GM23338 (cell line): Measurements from ENCODE around the gene DAP3. TPM values are rescaled to one million over a fixed set of nuclear protein-coding genes. Genes with fewer than 3 reads are reported as not detected.

Experiments used
- ATAC-seq: fragments of 200-7000 bp; cut with Tn5 transposase; 3 replicates; pipeline ENCODE4 v1.9.1; 2020
- DNase-seq: peaks from one replicate; pipeline ENCODE4 v3.0.0-alpha.2; 2015; ENCODE audit warnings: low spot score
- H2AFZ ChIP-seq: fragments of 200-600 bp; sonication (generic); 2 replicates; pipeline ENCODE4 v1.8.0; 2016; ENCODE audit warnings: antibody characterized with exemption, mild to moderate bottlenecking, moderate library complexity
- H3F3A ChIP-seq: fragments of 200-600 bp; sonication (generic); replicated peaks from 2 replicates; pipeline ENCODE4 v1.8.0; 2017; ENCODE audit warnings: antibody characterized with exemption, mixed run types, low read depth
- H3K27ac ChIP-seq: fragments of 200-600 bp; sonication (generic); 2 replicates; pipeline ENCODE4 v1.6.1; 2016; ENCODE audit warnings: low read depth
- H3K27me3 ChIP-seq: fragments of 200-600 bp; sonication (generic); 2 replicates; pipeline ENCODE4 v1.8.0; 2016; ENCODE audit warnings: mild to moderate bottlenecking, mixed run types, moderate library complexity; ENCODE audit not compliant: insufficient read depth
- H3K36me3 ChIP-seq: fragments of 200-600 bp; sonication (generic); 2 replicates; pipeline ENCODE4 v1.8.0; 2016; ENCODE audit warnings: mild to moderate bottlenecking; ENCODE audit not compliant: insufficient read depth
- H3K4me1 ChIP-seq: fragments of 200-600 bp; sonication (generic); 2 replicates; pipeline ENCODE4 v1.8.0; 2016; ENCODE audit warnings: mild to moderate bottlenecking, moderate library complexity; ENCODE audit not compliant: insufficient read depth
- H3K4me2 ChIP-seq: fragments of 200-600 bp; sonication (generic); 2 replicates; pipeline ENCODE4 v1.7.1; 2017; ENCODE audit warnings: mixed run types
- H3K4me3 ChIP-seq: fragments of 200-600 bp; sonication (generic); 2 replicates; pipeline ENCODE4 v1.6.1; 2016; ENCODE audit warnings: mixed run types
- H3K79me2 ChIP-seq: fragments of 200-600 bp; sonication (generic); replicated peaks from 2 replicates; pipeline ENCODE4 v1.8.0; 2017; ENCODE audit warnings: mild to moderate bottlenecking; ENCODE audit not compliant: insufficient read depth
- H3K9me2 ChIP-seq: fragments of 200-600 bp; sonication (generic); 2 replicates; pipeline ENCODE4 v1.8.0; 2017; ENCODE audit not compliant: insufficient read depth
- H4K20me1 ChIP-seq: fragments of 200-600 bp; sonication (generic); replicated peaks from 2 replicates; pipeline ENCODE4 v1.8.0; 2017; ENCODE audit warnings: mild to moderate bottlenecking; ENCODE audit not compliant: insufficient read depth
- H3K27ac Mint-ChIP-seq: 2 replicates; pipeline ENCODE4 v1.8.0; 2020; ENCODE audit warnings: inconsistent platforms, mild to moderate bottlenecking, moderate library complexity, mixed read lengths
- H3K27me3 Mint-ChIP-seq: 3 replicates; pipeline ENCODE4 v1.8.0; 2022; ENCODE audit warnings: low read depth, mild to moderate bottlenecking, moderate library complexity, mixed read lengths, inconsistent platforms; ENCODE audit not compliant: insufficient read depth, poor library complexity
- H3K36me3 Mint-ChIP-seq: 3 replicates; pipeline ENCODE4 v1.8.0; 2021; ENCODE audit warnings: low read depth, mild to moderate bottlenecking, inconsistent platforms, moderate library complexity, mixed read lengths
- H3K4me1 Mint-ChIP-seq: 3 replicates; pipeline ENCODE4 v1.8.0; 2020; ENCODE audit warnings: mild to moderate bottlenecking, inconsistent platforms, mixed read lengths
- H3K4me3 Mint-ChIP-seq: 3 replicates; pipeline ENCODE4 v1.8.0; 2021; ENCODE audit warnings: moderate library complexity, mild to moderate bottlenecking, inconsistent platforms, mixed read lengths
- H3K9me3 Mint-ChIP-seq: 3 replicates; pipeline ENCODE4 v1.8.0; 2020; ENCODE audit warnings: moderate library complexity, mild to moderate bottlenecking, inconsistent platforms, mixed read lengths
- EZH2 ChIP-seq: fragments of 200-600 bp; sonication (generic); IDR thresholded peaks from one replicate; pipeline ENCODE4 v1.8.0; 2017; ENCODE audit warnings: antibody characterized with exemption, mild to moderate bottlenecking, low read depth; ENCODE audit not compliant: unreplicated experiment
- JUNB ChIP-seq: IDR thresholded peaks from one replicate; pipeline ENCODE4 v1.6.1; 2016; ENCODE audit warnings: antibody characterized with exemption; ENCODE audit not compliant: unreplicated experiment
- POLR2AphosphoS5 ChIP-seq: IDR thresholded peaks from 2 replicates; pipeline ENCODE4 v1.6.1; 2016; ENCODE audit warnings: antibody characterized with exemption, low read depth
- ZNF114 ChIP-seq: fragments of 250-450 bp; sonication (Bioruptor Pico); IDR thresholded peaks from 2 replicates; pipeline ENCODE4 v1.5.0; 2020; ENCODE audit warnings: mild to moderate bottlenecking, moderate library complexity
- polyA plus RNA-seq: library from polyadenylated mRNA; unstranded; fragments of >200 nt; fragmentation: Nextera tagmentation; extraction: Ambion mirVana; gene quantifications from 2 replicates; pipeline ENCODE4 v1.2.1, GENCODE V29; 2016
- total RNA-seq: library from RNA; depleted of rRNA; stranded (reverse); fragments of >200 nt; shearing (Covaris generic); gene quantifications from 2 replicates; pipeline ENCODE4 v1.2.3, GENCODE V29; 2014
- TF ChIP-seq, protein P1 (sequence below): IDR thresholded peaks from one replicate; pipeline ENCODE4 v1.6.1; 2018; ENCODE audit warnings: antibody characterized with exemption; ENCODE audit not compliant: unreplicated experiment
- TF ChIP-seq, protein P2 (sequence below): fragments of 250-450 bp; sonication (Bioruptor Pico); IDR thresholded peaks from 2 replicates; pipeline ENCODE4 v1.5.0; 2020; ENCODE audit warnings: mild to moderate bottlenecking, moderate library complexity

Gene DAP3
- total and polyA plus RNA-seq, 2 experiments from 2014 or later, result 89.8 to 90.1 TPM

DNA sequence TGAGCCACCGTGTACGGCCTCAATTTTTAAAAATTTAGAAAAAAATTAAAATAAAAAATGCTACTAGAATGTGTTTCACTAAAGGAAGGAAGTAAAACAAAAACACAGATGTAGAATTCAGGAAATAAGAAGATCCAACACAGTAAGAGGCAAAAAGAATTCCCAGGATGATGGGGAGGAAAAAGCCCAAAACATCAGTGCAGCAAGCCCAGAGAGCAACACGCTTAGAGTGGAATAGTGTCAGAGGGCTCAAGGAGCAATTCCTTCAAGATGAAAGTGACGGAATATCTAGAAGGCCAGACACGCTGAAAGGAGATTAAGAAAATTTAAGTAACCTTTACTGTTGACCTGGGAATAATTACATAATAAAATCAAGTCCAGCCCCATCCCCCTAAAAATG is 80.4 kb downstream of the DAP3 start (continued):
- TF ChIP-seq POLR2AphosphoS5 (no peak), ZNF114 (CRISPR knock-in tag) (no peak), EZH2 (no peak), JUNB (no peak)

DNA sequence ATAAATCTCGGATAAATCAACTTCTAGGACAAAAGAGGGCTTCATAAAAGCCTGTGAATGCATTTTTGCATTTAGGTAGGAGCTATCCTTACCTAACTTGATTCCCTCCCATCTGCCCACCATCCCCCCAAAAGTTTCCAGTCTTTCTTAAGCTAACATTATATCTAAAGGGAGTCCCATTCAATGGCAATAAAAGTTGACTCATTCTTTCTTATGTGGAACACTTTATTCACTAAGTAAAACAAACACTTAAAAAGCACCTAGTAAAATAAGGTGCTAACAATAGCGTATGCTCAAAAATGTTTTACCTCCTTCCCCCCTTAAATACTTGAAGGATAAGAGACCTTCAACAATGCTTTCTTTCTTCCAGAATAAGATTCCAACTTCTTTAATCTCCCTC is 84.3 kb downstream of the DAP3 start:
- Mint-ChIP-seq H3K4me1 (no peaks in the 10 kb centered on the region; the same call in 2 of the 3 replicates), H3K4me3 (no peak overlapping the region), H3K27ac (no peak overlapping the region), H3K27me3 (no peaks in the 10 kb centered on the region), H3K9me3 (no peaks in the 10 kb centered on the region; the same call in 2 of the 3 replicates), H3K36me3 (peaks cover 82% of the 10 kb centered on the region)
- Histone ChIP-seq H3K4me1 (no peaks in the 10 kb centered on the region), H3K4me2 (no peak overlapping the region), H2AFZ (no peak overlapping the region), H3K27me3 (no peaks in the 10 kb centered on the region), H4K20me1 (no peaks in the 10 kb centered on the region; the same call in none of the 2 replicates), H3K9me2 (no peaks in the 10 kb centered on the region), H3K36me3 (peaks cover 58% of the 10 kb centered on the region), H3K4me3 (no peak overlapping the region), H3K79me2 (no peaks in the 10 kb centered on the region), H3K27ac (no peak overlapping the region), H3F3A (no peaks in the 10 kb centered on the region)
- ATAC-seq (no peak), DNase-seq (no peak)
- TF ChIP-seq, protein P1, sequence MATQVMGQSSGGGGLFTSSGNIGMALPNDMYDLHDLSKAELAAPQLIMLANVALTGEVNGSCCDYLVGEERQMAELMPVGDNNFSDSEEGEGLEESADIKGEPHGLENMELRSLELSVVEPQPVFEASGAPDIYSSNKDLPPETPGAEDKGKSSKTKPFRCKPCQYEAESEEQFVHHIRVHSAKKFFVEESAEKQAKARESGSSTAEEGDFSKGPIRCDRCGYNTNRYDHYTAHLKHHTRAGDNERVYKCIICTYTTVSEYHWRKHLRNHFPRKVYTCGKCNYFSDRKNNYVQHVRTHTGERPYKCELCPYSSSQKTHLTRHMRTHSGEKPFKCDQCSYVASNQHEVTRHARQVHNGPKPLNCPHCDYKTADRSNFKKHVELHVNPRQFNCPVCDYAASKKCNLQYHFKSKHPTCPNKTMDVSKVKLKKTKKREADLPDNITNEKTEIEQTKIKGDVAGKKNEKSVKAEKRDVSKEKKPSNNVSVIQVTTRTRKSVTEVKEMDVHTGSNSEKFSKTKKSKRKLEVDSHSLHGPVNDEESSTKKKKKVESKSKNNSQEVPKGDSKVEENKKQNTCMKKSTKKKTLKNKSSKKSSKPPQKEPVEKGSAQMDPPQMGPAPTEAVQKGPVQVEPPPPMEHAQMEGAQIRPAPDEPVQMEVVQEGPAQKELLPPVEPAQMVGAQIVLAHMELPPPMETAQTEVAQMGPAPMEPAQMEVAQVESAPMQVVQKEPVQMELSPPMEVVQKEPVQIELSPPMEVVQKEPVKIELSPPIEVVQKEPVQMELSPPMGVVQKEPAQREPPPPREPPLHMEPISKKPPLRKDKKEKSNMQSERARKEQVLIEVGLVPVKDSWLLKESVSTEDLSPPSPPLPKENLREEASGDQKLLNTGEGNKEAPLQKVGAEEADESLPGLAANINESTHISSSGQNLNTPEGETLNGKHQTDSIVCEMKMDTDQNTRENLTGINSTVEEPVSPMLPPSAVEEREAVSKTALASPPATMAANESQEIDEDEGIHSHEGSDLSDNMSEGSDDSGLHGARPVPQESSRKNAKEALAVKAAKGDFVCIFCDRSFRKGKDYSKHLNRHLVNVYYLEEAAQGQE, result no peak
- TF ChIP-seq EZH2, result no peak
- TF ChIP-seq, protein P2, sequence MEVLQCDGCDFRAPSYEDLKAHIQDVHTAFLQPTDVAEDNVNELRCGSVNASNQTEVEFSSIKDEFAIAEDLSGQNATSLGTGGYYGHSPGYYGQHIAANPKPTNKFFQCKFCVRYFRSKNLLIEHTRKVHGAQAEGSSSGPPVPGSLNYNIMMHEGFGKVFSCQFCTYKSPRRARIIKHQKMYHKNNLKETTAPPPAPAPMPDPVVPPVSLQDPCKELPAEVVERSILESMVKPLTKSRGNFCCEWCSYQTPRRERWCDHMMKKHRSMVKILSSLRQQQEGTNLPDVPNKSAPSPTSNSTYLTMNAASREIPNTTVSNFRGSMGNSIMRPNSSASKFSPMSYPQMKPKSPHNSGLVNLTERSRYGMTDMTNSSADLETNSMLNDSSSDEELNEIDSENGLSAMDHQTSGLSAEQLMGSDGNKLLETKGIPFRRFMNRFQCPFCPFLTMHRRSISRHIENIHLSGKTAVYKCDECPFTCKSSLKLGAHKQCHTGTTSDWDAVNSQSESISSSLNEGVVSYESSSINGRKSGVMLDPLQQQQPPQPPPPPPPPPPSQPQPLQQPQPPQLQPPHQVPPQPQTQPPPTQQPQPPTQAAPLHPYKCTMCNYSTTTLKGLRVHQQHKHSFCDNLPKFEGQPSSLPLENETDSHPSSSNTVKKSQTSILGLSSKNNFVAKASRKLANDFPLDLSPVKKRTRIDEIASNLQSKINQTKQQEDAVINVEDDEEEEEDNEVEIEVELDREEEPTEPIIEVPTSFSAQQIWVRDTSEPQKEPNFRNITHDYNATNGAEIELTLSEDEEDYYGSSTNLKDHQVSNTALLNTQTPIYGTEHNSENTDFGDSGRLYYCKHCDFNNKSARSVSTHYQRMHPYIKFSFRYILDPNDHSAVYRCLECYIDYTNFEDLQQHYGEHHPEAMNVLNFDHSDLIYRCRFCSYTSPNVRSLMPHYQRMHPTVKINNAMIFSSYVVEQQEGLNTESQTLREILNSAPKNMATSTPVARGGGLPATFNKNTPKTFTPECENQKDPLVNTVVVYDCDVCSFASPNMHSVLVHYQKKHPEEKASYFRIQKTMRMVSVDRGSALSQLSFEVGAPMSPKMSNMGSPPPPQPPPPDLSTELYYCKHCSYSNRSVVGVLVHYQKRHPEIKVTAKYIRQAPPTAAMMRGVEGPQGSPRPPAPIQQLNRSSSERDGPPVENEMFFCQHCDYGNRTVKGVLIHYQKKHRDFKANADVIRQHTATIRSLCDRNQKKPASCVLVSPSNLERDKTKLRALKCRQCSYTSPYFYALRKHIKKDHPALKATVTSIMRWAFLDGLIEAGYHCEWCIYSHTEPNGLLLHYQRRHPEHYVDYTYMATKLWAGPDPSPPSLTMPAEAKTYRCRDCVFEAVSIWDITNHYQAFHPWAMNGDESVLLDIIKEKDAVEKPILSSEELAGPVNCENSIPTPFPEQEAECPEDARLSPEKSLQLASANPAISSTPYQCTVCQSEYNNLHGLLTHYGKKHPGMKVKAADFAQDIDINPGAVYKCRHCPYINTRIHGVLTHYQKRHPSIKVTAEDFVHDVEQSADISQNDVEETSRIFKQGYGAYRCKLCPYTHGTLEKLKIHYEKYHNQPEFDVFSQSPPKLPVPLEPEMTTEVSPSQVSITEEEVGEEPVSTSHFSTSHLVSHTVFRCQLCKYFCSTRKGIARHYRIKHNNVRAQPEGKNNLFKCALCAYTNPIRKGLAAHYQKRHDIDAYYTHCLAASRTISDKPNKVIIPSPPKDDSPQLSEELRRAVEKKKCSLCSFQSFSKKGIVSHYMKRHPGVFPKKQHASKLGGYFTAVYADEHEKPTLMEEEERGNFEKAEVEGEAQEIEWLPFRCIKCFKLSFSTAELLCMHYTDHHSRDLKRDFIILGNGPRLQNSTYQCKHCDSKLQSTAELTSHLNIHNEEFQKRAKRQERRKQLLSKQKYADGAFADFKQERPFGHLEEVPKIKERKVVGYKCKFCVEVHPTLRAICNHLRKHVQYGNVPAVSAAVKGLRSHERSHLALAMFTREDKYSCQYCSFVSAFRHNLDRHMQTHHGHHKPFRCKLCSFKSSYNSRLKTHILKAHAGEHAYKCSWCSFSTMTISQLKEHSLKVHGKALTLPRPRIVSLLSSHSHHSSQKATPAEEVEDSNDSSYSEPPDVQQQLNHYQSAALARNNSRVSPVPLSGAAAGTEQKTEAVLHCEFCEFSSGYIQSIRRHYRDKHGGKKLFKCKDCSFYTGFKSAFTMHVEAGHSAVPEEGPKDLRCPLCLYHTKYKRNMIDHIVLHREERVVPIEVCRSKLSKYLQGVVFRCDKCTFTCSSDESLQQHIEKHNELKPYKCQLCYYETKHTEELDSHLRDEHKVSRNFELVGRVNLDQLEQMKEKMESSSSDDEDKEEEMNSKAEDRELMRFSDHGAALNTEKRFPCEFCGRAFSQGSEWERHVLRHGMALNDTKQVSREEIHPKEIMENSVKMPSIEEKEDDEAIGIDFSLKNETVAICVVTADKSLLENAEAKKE (CRISPR knock-in tag), result no peak
- TF ChIP-seq JUNB, result no peak
